Vagina (tissue), 2 donors: ENCODE results near the gene DGLUCY.

Source experiments
- POLR2A ChIP-seq, 2 donors: fragments of 450-650 bp; IDR thresholded peaks; one replicate each; pipeline ENCODE4 v1.6.1; 2017; ENCODE audit warnings: antibody characterized with exemption in 2 of 2, mild to moderate bottlenecking in 2 of 2, moderate library complexity in 2 of 2
- POLR2AphosphoS5 ChIP-seq, 2 donors: sonication (generic); formaldehyde crosslinking; IDR thresholded peaks; one replicate each; pipeline ENCODE4 v1.9.0; 2017; ENCODE audit warnings: antibody characterized with exemption in 2 of 2, mild to moderate bottlenecking in 2 of 2, low read depth in 1 of 2; ENCODE audit not compliant: insufficient read depth in 1 of 2
- TF ChIP-seq, protein P1 (sequence below), 3 experiments: fragments of 450-650 bp in 2 of 3; fragments of 200-600 bp in 1 of 3; sonication (generic) in 1 of 3; IDR thresholded peaks; one replicate each; pipeline ENCODE4 v1.5.1; 2017 to 2019; ENCODE audit warnings: antibody characterized with exemption in 3 of 3, mild to moderate bottlenecking in 2 of 3, moderate library complexity in 2 of 3

DNA sequence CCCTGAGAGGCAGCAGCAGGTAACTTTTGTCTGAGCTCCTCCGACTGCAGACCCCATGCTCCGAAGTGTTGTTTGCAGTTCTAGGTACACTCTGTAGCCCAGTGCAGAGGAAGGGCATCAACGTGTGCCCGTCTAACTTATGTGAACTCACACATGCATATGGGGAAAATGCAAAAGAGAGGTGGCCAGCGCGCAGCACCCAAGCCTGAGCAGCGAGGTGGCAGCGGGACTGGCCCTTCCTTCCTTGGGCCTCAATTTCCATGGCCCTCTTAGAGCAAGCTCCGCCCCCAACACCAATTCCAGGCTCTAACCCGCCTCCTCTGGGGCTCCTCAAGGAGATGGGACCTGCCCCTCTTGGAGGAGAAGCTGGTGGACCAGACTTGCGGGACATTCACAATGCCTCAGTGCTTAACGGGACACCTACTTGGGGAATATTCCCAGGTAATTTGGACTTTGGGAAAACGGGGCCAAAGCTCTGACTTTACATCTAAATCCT, 102.9 kb downstream of the DGLUCY start:
- TF ChIP-seq, protein P1, sequence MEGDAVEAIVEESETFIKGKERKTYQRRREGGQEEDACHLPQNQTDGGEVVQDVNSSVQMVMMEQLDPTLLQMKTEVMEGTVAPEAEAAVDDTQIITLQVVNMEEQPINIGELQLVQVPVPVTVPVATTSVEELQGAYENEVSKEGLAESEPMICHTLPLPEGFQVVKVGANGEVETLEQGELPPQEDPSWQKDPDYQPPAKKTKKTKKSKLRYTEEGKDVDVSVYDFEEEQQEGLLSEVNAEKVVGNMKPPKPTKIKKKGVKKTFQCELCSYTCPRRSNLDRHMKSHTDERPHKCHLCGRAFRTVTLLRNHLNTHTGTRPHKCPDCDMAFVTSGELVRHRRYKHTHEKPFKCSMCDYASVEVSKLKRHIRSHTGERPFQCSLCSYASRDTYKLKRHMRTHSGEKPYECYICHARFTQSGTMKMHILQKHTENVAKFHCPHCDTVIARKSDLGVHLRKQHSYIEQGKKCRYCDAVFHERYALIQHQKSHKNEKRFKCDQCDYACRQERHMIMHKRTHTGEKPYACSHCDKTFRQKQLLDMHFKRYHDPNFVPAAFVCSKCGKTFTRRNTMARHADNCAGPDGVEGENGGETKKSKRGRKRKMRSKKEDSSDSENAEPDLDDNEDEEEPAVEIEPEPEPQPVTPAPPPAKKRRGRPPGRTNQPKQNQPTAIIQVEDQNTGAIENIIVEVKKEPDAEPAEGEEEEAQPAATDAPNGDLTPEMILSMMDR (IDR thresholded peaks at IDR 0.05), result no peak
- TF ChIP-seq POLR2AphosphoS5 (IDR thresholded peaks at IDR 0.05; ENCODE audit: insufficient read depth in 1 of 2, low read depth in 1 of 2), result no peak
- no peak for TF ChIP-seq POLR2A (IDR thresholded peaks at IDR 0.05)
